Astrocyte (in vitro differentiated cells and primary cell): ENCODE data around the gene FABP6.

ENCODE experiments used
- EZH2 ChIP-seq: IDR thresholded peaks from 2 replicates; pipeline ENCODE4 v1.6.1; 2012; ENCODE audit warnings: mild to moderate bottlenecking, low read length, inconsistent platforms; ENCODE audit not compliant: insufficient read depth
- TF ChIP-seq, protein P1 (sequence below): IDR thresholded peaks from 2 replicates; pipeline ENCODE4 v1.5.1; 2011; ENCODE audit warnings: low read depth, mild to moderate bottlenecking, inconsistent platforms, low read length, moderate library complexity; ENCODE audit not compliant: insufficient read depth

DNA sequence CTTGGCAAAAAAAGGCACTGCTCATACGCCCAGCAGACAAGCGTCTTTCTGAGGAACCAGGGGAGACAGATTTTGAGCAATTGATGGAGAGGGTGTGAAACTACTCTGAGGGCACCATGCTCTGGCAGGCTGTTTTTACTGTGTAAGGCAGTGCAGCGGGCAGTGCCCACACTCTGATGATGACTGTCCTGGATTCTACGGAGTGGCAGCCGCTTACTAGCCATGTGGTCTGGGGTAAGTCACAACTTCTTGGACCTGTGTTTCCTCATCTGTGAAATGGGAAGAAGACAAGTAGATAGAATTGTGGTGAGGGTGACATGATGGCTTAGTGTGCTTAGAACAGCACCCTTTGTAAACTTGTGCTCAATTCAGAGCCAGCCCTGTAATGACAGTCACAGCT is 38.8 kb downstream of the FABP6 start:
- TF ChIP-seq, protein P1, sequence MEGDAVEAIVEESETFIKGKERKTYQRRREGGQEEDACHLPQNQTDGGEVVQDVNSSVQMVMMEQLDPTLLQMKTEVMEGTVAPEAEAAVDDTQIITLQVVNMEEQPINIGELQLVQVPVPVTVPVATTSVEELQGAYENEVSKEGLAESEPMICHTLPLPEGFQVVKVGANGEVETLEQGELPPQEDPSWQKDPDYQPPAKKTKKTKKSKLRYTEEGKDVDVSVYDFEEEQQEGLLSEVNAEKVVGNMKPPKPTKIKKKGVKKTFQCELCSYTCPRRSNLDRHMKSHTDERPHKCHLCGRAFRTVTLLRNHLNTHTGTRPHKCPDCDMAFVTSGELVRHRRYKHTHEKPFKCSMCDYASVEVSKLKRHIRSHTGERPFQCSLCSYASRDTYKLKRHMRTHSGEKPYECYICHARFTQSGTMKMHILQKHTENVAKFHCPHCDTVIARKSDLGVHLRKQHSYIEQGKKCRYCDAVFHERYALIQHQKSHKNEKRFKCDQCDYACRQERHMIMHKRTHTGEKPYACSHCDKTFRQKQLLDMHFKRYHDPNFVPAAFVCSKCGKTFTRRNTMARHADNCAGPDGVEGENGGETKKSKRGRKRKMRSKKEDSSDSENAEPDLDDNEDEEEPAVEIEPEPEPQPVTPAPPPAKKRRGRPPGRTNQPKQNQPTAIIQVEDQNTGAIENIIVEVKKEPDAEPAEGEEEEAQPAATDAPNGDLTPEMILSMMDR = no peak
- no peak for TF ChIP-seq EZH2
